Raji (cell line): Measurements from ENCODE around the gene TMIGD3.
A peak's percentile ranks its signal among the peaks of the same experiment; 100 is the strongest.

Experiments
- POLR2A ChIP-seq: IDR thresholded peaks from 2 replicates; pipeline ENCODE4 v1.6.1; 2011; ENCODE audit warnings: low read depth, low read length, control low read depth; ENCODE audit not compliant: insufficient read depth

TMIGD3 gene

DNA sequence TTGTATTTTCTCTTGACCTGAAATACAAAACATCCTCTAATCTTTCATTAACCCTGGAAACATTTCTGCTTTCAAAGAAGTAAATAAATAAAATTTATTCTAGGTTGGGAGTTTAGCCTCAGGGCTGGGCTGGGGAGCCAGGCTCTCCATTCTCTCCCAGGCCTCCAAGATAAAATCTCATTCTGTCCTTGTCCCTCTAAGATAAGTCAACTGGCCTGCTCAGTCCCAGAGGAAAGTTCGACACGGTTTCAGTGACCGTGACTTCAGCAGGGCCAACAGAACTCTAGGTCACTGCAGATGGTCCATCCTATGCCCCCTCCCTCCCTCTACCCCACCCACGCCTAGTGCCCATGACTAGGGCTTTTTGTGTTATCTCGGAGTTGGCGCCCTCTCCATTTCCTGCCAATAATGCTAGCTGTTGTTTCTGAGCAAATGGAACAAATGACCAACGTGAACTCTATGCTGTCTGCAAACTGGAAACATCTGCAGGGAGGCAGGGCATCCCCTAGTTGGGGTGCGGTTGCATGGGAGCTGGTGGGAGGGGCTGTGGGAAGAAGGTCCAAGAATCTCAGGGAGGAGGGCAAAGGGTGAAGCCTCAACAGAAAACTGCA lies 10.1 kb upstream of the TMIGD3 start:
- no peak for TF ChIP-seq POLR2A

GRCh38 chr1:111512931-111513330 lies 9.5 kb upstream of the TMIGD3 start:
- no peak for TF ChIP-seq POLR2A

- no peak for TF ChIP-seq POLR2A
Measured at GRCh38 chr1:111512132-111512889, 8.9 kb upstream of the TMIGD3 start.

- no peak for TF ChIP-seq POLR2A
Measured at GRCh38 chr1:111511370-111511769, 7.9 kb upstream of the TMIGD3 start.

DNA sequence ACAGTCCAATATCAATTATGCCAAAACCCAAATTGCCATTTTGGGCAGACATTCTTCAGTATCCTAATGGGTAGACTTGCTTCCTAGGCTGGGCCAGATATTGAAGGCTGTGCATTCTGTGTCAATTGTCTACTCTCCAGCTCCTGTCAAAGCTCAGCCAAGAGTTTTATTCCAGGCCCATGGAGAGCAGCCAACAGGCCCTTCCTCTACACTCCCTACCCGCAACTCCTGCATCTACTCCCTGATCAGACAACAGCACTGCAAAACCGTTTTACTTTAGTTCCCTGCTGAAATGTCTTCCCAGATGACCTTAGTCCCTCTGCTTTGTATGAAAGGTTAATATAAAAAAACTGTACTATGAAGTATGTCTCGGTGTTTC lies 6.6 kb upstream of the TMIGD3 start:
- TF ChIP-seq POLR2A: no peak

DNA sequence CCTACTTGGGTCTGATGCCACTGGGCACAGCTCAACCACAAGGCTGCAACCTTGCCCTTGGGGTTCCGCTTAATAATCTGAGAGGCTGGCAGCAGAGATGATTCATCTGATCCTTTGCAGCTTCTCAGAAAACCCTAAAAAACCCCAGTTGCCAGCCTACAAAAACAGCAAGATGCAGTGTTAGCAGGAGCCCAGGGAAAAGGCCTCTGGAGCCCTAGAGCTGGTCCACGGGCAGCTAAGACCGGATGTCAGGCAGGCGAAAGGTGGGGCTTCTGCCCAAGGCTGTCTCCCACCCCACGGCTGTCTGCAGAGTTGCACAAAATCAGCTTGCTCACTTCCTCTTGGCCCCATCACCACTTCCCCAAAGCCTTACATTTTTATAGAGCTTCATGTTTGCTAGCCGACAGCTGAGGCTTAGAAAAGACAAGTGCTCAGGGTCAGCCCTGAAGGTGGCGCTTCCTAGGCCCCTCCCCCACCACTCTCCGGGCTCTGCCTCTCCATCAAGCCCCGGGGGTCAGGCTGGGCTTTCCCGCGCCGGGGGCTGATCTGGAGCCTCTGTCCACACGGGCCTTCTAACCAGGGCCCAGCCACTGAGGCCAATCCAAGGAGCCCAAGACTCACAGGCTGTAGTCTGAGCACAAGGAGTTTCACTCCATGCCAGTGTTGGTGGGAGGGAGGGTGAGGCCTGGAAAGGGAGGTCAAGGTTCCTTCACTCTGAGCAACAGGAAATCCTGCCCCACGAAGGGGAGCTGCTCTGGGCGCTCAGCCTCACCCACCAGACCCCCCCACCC lies 4.2 kb upstream of the TMIGD3 start:
- peak; percentile 57 for TF ChIP-seq POLR2A

DNA sequence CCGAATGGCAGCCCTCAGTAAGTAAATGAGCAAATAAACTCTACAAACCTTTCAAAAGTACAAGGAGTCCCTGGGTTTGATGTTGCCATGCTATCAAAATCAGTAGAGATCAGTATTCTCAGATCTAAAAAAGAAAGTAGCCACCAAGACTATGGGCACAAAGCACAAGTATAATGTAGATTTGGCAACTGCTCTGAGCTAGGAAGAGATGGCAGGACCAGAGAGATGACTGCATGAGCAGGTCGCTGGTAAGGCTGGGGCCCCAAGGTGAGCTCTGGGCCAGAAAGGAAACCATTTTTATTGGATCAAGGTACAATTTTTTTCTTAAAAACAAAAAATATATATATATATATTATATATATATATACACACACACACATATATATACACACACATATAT lies 3.1 kb upstream of the TMIGD3 start:
- no peak for TF ChIP-seq POLR2A

DNA sequence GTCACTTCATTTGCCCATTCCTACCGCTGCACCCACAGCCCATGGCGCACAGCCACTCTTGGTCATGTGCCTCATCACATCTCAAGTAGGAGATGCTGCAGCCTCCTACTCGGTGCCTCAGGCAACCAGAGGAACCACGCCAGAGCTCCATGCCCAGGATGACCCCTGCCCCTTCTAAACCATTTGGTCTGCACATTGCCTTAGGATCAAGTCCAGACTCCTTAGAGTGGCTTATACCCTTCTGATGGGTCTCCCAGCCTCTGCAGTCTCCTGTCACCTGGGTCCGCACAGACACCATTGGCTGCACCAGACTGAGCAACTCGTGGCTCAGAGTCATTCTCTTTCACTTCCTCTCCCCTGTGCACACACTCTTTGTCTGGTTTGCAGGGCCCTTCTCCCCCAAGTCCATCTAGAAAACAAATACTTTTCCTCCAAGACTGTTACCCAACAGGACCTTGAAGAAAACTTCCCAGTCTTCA lies 2.2 kb upstream of the TMIGD3 start:
- TF ChIP-seq POLR2A: peak; percentile 55

GRCh38 chr1:111504097-111504496 lies 664 bp upstream of the TMIGD3 start:
- no peak for TF ChIP-seq POLR2A

DNA sequence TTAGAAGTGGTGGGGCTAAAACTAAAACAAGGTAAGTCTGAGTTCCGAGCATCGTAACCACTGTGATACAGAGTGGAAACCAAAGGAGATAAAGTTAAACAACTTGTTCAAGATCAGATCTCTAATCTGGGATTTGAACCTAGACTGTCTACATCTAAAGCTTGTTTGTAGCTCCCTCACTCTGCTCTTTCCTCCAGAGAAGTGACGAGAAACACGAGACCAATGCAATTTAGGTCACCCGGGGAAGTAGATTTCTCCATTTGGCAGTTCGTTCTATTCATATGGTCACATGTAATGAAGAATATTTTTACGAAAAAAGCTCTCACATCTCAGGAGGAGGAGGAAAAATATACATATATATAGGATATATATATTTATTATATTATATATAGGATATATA lies 1.8 kb downstream of the TMIGD3 start:
- no peak for TF ChIP-seq POLR2A

GRCh38 chr1:111499026-111499785 lies 4.2 kb downstream of the TMIGD3 start:
- TF ChIP-seq POLR2A: no peak

GRCh38 chr1:111497592-111497991 lies 5.8 kb downstream of the TMIGD3 start:
- TF ChIP-seq POLR2A: no peak

DNA sequence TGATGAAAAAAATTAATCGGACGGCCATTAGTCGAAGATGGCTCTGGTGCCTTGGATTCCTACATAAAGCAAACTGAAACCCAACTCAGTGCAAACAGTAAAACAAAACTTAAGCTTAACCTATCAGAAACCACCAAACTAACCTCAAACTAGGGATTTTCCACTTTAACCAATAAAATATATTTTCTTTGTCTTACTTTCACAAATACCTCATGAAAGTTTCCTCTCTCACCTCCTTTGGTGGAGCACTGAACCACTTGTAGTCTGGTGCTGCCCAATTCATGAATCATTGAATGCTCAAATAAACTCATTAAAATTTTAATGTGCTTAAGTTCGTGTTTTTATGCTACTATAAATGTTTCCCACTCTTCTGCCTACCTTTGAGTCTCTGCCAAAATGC lies 7.0 kb downstream of the TMIGD3 start:
- no peak for TF ChIP-seq POLR2A

DNA sequence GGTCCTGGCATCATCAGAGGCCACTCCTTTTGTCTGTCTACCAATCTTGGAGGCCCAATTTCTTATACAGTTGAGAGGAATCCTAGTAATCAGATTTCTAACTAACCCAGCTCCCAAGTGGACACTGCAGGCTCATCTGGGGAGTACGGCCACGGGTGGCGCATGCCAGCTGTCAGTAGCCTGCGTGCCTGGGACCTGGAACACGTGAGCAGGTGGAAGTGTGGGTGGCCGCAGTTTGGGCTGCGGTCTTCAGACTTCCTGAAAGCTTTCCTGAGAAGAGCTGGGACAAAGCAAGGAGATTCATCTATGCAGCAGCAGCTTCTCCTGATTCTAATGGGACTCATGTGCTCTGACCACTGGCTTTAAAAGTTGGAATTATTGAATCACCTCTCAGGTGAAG lies 12.4 kb downstream of the TMIGD3 start:
- no peak for TF ChIP-seq POLR2A

GRCh38 chr1:111490220-111490619 lies 13.2 kb downstream of the TMIGD3 start:
- no peak for TF ChIP-seq POLR2A
